HG03439 (cell line): Measurements from ENCODE around the gene CALML3.

Source experiments
- ATAC-seq: cut with Tn5 transposase; IDR thresholded peaks from one replicate; pipeline ENCODE4 v1.9.1; 2021; ENCODE audit warnings: mild to moderate bottlenecking, moderate library complexity; ENCODE audit not compliant: unreplicated experiment

CALML3 gene

GRCh38 chr10:5538446-5538845, 13.7 kb downstream of the CALML3 start:
- ATAC-seq, result no peak

DNA sequence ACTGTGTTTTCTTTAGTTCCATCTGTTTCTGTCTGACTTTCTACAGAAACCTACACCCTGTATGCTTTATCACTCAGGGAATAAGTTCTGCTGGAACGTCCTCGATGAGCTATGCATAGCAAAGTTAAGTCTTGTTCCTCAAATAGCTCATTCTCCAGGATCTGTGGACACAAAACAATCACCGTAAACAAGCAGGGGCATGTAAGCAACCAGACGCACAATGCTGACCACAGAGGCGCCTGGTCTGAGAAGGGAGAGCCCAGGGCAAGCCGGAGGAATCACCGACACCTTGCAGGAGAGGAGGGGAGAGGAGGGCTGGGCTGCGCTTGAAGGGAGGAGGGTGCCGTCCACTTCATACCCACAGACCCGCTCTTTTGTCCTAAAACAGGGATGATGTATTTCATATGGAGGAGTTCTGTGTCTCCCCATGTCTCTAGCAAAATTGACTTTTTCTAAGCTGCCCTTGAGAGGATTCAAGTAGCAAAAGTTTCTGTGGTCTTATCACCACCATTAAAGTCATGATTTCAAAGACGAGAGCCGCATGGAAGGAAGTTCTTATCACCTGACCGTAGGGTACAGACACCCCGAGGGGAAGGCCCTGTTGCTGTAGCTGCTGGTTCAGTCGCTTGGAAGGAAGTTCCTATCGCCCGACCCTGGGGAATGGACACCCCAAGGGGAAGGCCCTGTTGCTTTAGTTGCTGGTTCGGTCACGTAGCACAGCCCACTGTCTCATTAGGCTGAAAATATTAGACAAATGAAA, 14.3 kb downstream of the CALML3 start:
- ATAC-seq, result no peak

DNA sequence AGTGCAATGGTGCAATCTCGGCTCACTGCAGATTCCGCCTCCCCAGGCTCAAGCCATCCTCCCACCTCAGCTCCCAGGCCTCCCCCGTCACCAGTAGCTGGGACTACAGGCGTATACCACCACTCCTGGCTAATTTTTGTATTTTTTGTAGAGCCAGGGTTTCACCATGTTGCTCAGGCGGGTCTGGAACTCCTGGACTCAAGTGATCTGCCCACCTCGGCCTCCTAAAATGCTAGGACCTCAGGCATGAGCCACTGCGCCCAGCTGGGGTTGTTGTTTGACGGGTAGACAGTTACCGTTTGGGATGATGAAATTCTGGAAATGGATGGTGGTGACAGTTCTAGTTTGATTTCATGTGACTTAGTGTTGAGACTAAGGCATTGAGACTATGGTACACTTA, 15.3 kb downstream of the CALML3 start:
- no peak for ATAC-seq

DNA sequence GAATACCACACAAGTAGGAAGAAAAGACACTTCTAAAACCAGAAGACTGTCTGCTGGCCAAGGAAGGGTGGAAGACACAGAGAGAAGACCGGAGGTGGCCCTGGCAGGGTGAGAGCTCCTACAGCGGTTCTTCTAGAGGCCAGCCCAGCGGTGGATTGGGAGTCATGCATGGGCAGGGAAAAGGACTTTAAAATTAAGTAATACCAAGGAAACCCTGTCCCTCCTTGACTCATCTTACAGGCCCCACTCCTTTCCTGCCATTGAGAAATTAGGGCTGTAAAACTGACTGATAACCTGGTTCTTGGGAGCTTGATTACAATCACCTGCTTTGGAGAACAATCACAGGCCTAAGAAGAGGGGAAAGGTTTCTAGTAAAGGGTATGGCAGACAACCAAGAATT, 16.1 kb downstream of the CALML3 start:
- no peak for ATAC-seq

DNA sequence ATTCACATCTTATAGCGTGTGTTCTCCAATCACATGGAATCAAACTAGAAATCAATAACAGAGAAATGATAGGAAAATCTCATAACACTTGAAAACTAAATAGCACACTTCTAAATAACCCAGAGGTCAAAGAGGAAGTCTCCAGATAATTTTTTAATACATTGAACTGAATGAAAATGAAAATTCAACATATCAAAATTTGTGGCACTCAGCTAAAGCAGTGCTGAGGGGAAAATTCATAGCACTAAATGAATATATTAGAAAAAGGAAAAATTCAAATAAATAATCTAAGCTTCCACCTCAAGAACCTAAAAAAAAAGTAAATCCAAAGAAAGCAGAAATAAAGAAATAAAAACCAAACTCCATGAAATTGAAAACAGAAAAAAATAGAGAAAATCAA, 17.3 kb downstream of the CALML3 start:
- no peak for ATAC-seq

DNA sequence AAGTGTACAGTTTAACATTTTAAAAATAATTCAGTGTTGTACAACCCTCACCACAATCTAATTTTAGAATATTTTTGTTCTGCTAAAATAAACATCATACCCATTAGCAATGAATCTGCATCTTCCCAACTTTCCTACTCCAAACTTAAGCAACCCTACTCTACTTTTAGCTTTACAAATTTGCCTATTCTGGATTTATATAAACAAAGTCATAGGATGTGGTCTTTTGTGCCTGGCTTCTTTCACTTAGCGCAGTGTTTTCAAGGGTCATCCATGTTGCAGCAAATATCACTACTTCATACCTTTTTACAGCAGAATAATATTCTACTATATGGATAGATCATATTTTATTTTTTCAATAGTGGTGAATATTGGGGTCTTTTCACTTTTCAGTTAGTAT, 18.9 kb downstream of the CALML3 start:
- ATAC-seq, result no peak

- ATAC-seq, result no peak
Observed at GRCh38 chr10:5544216-5544805, 19.6 kb downstream of the CALML3 start.

DNA sequence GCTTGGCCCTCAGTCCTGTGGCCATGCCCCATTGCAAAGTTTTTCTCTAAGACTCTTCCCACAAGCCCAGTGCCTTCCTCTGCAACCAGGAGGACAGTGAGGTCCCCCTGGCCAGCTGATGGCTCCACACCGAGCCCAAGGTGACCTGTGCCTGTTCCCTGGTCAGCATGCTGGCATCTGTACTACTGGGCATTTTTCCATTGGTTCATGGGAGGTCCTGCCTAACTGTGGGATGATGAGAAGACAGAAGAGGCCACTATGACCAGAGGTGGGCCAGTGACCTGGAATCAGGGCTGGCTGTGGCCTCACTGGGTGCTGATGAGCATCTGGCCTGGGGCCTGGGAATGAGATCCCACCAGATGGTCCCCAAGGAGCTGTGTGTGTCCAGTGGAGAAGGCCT, 20.2 kb downstream of the CALML3 start:
- ATAC-seq, result no peak

DNA sequence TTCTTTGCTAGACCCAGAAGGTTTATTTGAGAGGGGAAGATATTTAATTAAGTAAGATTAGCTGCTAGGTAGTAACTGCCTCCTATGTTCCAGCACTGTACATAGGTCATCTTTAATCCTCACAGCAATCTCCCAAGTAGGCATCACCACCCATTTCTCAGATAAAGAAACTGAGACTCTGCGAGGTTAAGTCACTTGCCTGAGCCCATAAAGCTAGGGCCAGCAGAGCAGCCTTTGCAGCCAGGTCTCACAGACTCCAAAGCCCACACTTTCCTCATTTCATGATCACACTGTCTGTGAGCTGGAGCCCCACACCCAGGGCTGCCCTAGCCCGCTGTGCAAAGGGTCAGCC, 20.6 kb downstream of the CALML3 start:
- ATAC-seq, result no peak

GRCh38 chr10:5545778-5546710, 21.3 kb downstream of the CALML3 start:
- no peak for ATAC-seq

DNA sequence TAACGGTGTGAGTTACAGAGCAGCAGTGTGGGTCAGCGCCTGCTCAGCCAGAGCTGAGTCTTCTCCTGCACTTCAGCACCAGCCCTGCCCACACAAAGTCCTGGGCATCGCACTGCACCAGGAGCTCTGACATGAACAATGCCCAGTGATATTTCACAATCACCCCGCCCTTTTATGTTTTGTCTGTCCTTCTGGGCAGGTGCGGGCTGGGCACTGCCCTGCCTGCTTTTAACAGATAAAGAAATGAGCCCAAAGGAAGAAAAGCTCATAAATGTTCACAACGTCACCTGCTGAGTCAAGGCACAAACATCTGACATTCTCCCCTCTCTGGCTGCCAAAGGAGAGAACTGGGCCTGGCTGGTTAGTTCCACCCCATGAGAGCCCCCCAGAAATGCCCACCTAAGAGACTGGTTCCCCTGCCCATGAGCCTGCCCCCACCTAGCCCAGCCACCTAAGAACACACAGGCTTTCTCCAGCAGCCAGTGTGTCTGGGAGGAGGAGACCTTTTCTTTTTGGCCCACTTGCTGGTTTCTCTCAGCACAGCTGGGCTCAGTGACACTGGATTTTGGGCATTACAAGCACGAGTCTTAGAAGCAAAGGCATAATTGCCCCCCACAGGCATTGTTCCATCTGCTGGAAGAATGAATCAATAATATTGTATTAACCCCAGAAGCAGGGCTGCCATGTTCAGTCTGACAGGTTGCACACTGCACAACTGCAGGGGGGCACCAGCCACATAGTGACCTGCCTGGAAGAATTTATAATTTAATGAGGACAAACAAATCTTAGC, 22.3 kb downstream of the CALML3 start:
- ATAC-seq, result no peak

GRCh38 chr10:5547681-5547930, 22.8 kb downstream of the CALML3 start:
- ATAC-seq, result no peak

- ATAC-seq, result no peak
Observed at GRCh38 chr10:5547931-5548660, 23.3 kb downstream of the CALML3 start.

DNA sequence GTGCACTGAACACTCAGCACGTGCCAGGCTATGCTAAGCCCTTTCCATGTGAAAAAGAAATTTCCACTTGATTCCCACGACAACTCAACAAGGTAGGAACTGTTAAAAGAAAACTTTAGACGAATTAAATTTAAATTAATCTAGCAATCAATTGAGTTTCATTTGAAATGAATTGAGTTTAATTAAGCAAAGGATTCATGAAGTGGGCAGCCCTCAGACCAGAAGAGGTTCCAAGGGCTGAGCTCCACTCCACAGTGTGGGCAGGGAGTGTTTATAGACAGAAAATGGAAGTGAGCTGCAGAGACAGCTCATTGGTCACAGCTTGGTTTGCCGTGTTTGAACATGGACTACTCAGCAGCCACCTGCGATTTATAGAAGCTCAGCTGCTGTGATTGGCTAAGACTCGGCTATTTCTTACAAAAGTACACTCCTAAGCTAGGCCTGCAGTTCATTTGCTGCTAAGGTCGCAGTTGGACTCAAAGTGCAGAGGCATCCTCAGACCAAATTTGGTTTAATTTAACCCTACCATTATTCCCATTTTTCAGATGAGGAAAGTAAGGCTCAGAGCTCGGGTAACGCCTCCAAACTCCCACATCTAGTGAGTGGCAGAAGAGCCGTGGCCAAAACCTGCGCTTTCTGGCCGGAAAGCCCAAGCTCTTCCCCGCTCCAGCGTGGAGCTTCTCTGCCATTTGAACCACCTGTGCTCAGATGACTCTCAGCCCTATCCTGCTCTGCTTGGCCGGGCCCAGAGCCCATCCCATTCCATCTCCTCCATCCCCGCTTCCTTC, 24.9 kb downstream of the CALML3 start:
- ATAC-seq, result no peak

- ATAC-seq, result no peak
Observed at GRCh38 chr10:5550250-5550545, 25.4 kb downstream of the CALML3 start.

DNA sequence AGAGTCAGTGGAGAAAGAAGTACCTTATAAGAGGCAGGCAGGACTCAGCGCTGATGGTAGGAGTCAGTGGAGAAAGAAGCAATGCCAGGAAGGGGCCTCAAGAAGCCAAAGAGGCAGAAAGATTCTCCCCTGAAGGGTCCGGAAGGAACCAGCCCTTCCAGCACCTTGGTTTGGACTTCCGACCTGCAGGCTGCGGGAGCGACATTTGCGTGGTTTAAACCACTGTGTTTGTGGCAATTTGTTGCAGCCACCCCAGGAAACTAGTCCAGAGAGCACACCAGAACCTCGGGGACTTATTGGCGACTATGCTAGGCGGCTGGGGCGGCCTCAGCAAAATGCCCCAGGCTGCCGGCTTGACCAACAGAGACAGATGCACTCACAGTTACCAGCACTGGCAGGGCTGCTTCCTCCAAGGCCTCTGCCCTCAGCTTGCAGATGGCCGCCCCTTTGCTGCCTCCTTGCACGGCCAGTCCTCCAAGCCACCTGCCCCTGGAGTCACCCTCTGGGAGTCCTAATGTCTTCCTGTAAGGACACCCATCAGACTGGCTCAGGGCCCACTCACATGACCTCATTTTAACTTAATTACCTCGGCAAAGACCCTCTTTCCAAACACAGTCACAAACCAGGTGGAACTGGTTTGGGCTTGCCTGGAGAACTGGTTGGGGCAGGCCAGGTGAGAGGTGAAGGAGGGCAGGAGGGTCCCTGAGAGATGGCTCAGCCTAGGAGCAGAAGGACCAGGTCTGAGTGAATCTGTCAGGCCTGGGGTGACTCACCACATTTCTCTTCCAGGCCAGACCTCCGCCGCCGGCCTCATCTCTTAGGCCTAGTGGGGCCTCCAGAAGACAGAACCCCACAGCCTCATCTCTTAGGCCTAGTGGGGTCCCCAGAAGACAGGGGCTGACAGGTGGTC, 26.1 kb downstream of the CALML3 start:
- no peak for ATAC-seq

DNA sequence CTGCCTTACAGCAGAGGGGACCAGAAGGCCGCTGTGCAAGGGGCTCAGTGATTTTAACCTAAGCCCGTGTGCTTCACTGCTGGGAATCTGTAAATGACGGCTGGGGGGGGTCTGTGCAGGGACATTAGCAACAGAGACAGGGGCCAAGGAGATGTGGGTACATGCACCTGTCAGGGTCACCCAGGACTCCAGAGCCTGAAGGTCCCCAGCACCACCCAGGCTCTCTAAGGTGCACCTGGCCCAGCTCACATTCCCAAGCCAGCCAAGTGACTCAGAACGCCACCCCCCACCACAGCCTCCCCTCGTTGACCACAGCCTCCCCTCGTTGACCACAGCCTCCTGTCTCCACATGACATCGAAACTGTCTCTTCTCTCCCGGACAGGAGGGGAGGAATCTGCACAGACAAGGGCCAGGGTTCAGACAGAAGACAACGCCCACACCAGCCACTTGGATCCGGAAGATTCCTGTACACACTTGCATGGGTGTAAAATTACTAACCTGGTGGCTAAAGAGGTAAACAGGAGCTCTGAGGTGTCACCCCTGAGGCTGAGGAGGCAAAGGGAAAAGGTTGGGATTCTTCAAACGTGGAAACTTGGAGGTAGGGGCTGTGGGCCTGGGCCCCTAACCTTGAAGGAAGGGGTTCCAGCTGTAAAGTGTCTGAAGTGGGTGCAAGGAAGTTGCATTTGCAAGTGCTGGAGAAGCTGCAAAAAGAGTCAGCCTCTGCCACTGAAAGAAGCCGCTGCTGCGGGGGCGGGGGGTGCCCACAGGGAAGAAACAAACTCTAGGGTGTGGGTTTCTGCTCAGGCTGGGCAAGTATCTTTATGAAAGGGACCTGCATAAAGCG, 27.0 kb downstream of the CALML3 start:
- ATAC-seq, result no peak
